GM12864 (cell line): ENCODE measurements around the gene SH3RF2.

ENCODE experiments used
- DNase-seq: peaks from one replicate; pipeline ENCODE4 v3.0.0-alpha.2; 2011; ENCODE audit warnings: low read depth
- H3K4me3 ChIP-seq: 2 replicates; pipeline ENCODE4 v1.5.1; 2011; ENCODE audit warnings: mild to moderate bottlenecking, low read depth, low read length, control low read depth
- CTCF ChIP-seq: IDR thresholded peaks from 2 replicates; pipeline ENCODE4 v1.5.1; 2011; ENCODE audit warnings: low read depth, mild to moderate bottlenecking, moderate library complexity, low read length, control low read depth, inconsistent platforms; ENCODE audit errors: missing control alignments

SH3RF2 gene

GRCh38 chr5:146079695-146080373 lies 143.5 kb downstream of the SH3RF2 start:
- DNase-seq: no peak
- H3K4me3 ChIP-seq: no peak overlapping the region
- no peak for TF ChIP-seq CTCF

GRCh38 chr5:146081556-146081955 lies 145.2 kb downstream of the SH3RF2 start:
- no peak for TF ChIP-seq CTCF
- no peak for DNase-seq
- H3K4me3 ChIP-seq: no peak overlapping the region

GRCh38 chr5:146082798-146083197 lies 146.4 kb downstream of the SH3RF2 start:
- DNase-seq: peak; percentile 35
- no peak for TF ChIP-seq CTCF
- H3K4me3 ChIP-seq: no peak overlapping the region

- DNase-seq: no peak
- no peak overlapping the region for H3K4me3 ChIP-seq
- no peak for TF ChIP-seq CTCF
Observed at GRCh38 chr5:146084376-146084775, 148.0 kb downstream of the SH3RF2 start.

- no peak for TF ChIP-seq CTCF
- DNase-seq: no peak
- no peak overlapping the region for H3K4me3 ChIP-seq
Observed at GRCh38 chr5:146088098-146088497, 151.7 kb downstream of the SH3RF2 start.

GRCh38 chr5:146089287-146089686 lies 152.9 kb downstream of the SH3RF2 start:
- no peak for TF ChIP-seq CTCF
- no peak overlapping the region for H3K4me3 ChIP-seq
- DNase-seq: no peak

GRCh38 chr5:146091881-146092280 lies 155.5 kb downstream of the SH3RF2 start:
- no peak overlapping the region for H3K4me3 ChIP-seq
- DNase-seq: no peak
- no peak for TF ChIP-seq CTCF
